HepG2 (cell line): ENCODE results near the gene KIF17.

Experiments
- AKNA ChIP-seq: sonication (generic); formaldehyde crosslinking; IDR thresholded peaks from 2 replicates; pipeline ENCODE4 v1.4.0; 2020; ENCODE audit warnings: missing genetic modification reagents, borderline replicate concordance
- BRF2 ChIP-seq: sonication (generic); formaldehyde crosslinking; IDR thresholded peaks from 2 replicates; pipeline ENCODE4 v1.8.1; 2022; ENCODE audit warnings: mild to moderate bottlenecking, missing genetic modification reagents
- CTCF ChIP-seq: sonication (generic); formaldehyde crosslinking; IDR thresholded peaks from 2 replicates; pipeline ENCODE4 v1.5.0; 2020; ENCODE audit warnings: mild to moderate bottlenecking, missing genetic modification reagents, moderate library complexity
- HNRNPLL ChIP-seq: fragments of 200-400 bp; formaldehyde crosslinking; IDR thresholded peaks from 2 replicates; pipeline ENCODE4 v1.6.1; 2017; ENCODE audit warnings: mild to moderate bottlenecking, low read depth, low read length; ENCODE audit not compliant: poor library complexity, severe bottlenecking
- MXI1 ChIP-seq: IDR thresholded peaks from 3 replicates; pipeline ENCODE4 v1.6.1; 2012; ENCODE audit warnings: low read depth, low read length, inconsistent platforms, borderline replicate concordance
- ZNF510 ChIP-seq: sonication (generic); formaldehyde crosslinking; IDR thresholded peaks from 2 replicates; pipeline ENCODE4 v1.4.0; 2020; ENCODE audit warnings: low read depth, mild to moderate bottlenecking, missing genetic modification reagents

- TF ChIP-seq CTCF (CRISPR knock-in tag), result no peak
- TF ChIP-seq HNRNPLL, result no peak
- no peak for TF ChIP-seq MXI1
- no peak for TF ChIP-seq ZNF510 (CRISPR knock-in tag)
- no peak for TF ChIP-seq BRF2
- TF ChIP-seq AKNA (CRISPR knock-in tag), result no peak
Measured at GRCh38 chr1:20710469-20711284, 7.1 kb downstream of the KIF17 start.
